Activated T-helper 9 cell treated with anti-CD3 and anti-CD28 coated beads, Interleukin-2, amount 50 U/mL, for 16 hours (primary cell): ENCODE results near the gene SMIM33.
"Not testable (repeated sequence)": the region's sequence is repeated elsewhere in the genome, so short reads cannot be mapped to it uniquely, and the experiment has no call there.

Source experiments
- DNase-seq: peaks from one replicate; pipeline ENCODE4 v3.0.0-alpha.2; 2020; ENCODE audit warnings: low read depth

SMIM33 gene

DNA sequence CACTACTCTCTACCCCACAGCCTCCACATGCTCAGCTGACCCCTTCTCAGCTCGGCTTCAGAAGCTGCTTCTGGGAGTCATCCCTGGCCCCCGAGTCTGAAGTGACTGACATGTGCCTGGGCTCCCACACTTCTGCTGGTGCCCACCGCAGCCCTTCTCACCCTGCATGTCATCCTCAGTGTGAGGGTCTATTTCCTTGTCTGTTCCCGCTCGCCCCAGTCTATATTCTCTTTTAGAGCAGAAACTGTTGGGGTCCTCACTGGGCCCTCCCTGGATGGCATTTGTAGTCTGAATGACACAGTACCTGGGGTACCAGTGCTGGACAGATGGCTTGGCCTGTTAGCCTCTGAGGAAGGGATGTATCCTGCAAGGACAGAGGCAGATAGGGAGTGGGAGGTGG is 13.6 kb upstream of the SMIM33 start:
- DNase-seq: no peak

DNA sequence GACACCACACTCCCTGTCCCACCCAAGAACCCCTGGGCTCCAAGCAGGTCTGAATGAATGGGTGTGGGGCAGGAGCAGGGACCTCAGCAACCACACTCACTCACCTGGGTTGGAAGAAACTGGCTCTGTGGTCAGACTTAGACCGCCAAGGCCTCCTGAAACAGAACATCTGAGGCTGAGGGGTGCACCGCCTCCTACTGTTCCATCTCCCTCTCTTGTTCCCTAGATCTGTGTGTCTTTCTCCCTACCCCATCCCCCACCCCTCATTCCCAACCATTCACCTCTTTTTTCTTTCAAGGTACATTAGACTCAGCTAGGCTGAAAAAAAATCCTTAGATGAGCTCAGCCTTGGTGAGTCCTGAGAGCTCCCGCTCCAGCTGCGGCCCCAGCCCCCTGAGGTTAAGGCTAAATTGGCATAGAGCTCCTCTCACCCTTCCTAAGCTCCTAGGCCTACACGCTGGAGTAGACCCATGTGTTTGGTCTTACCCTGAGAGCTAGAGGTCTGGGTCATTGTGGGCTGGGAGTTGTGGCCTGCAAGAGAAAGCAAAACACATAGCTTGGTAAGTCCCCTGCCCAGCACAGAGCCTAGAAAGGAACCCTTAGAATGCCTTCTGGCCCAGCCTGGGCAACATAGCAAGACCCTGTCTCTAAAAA is 13.0 kb upstream of the SMIM33 start:
- no peak for DNase-seq

DNA sequence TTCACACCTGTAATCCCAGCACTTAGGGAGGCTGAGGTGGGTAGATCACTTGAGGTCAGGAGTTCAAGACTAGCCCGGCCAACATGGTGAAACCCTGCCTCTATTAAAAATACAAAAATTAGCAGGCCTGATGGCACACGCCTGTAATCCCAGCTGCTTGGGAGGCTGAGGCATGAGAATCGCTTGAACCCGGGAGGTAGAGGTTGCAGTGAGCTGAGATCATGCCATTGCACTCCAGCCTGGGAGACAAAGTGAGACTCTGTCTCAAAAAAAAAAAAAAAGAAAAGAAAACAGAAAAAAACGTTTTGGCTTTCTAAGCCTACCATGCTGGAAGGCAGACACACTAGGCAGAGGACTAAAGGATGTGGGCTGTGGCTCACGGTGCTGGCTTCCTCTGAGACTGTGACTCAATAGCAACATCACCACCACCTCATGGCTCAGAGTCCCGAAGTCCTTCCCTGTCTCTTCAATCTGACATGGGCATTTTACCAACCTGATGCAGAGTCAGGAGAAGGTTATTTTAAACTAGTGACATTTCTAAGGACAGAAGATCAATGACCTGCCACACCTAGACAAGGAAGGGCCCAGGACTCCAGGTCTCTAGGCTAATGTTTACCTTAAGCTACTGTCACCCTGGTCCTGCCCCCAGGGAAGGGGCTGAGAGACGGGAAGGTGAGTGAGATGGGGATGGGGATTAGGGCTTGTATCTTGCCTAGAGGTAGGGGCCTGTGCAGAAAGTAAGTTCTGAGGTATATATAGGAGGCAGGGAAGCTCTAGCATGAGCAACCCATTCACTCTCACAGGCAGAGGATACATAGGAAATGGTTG is 12.0 kb upstream of the SMIM33 start:
- DNase-seq: peak; percentile 70

DNA sequence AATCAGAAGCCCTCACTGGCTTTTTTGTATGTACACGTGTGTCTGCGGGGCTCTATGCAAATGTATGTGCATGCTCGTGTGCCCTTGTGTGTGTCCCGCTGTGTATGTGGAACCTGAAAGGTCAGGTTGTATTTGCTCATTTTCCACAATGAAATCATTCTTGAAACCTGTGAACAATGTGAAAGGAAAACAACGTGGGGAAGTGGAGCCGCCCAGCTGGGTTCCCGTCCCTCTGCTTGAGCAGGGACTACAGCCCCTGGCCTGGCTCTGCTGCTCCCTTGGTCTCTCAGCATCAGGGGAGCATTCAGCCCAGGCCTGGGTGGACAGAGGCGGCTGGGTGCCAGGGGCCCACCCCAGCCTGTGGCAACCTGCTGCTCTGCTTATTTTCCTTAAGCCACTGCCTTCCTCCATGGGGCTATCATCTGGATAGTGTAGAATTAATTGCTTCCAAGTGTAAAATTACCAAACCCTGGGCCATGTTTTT is 11.3 kb upstream of the SMIM33 start:
- DNase-seq: no peak

DNA sequence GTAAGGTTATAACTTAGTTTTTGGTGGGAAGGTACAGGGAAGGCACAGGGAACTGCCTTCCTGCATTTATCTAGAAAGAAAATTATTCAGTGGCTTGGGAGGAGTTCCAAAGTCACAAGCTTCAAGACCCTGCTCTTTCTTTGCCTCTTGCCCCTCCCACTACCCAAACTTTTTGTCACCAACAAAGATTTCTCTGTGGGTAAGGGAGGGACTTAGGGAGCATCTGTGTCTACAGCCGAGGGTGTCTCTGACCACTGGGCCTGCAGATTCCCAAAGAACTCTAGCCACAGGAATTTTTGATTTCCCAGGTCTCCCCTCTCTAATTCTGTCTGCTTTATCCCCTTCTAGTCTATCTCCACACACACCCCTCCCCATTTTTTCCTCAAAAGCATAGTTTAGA is 10.3 kb upstream of the SMIM33 start:
- no peak for DNase-seq

DNA sequence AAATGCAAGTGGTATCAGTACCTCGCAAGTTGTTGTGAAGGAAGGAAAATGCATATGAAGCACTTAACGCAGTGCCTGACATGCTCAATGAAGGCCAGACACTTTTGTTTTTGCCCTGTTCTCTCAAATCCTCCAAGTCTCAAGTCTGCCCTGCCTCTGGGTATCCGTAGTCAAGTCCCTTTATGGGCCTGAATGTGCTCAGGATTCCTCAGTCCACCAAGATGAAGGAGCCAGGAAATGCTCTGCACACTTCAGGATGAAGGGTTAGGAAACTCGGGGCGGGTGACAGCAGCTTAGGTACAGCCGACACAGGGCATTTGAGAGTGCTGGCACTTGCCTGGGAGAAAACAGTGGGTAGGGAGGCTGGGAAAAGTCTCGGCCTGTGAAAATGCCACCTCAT is 9.6 kb upstream of the SMIM33 start:
- DNase-seq: no peak

DNA sequence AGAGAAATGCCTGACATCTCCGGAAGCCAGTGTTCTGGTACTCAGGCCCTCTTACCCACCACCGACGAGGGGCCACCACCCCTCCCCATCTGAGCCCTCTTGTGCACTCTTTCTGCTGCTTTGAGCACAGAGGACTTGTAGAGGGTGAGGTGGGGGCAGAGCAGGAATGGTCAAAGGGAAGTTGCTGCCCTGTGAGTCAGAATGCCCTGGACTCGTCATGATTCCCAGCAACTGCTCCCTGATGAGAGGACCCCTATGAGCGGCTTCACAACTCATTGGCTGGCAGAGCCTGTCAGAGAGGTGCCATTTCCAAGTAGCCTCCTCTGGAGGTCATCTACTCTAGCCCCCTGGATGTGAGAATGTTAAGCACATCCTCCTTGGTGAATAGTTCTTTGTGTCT is 9.1 kb upstream of the SMIM33 start:
- no peak for DNase-seq

DNA sequence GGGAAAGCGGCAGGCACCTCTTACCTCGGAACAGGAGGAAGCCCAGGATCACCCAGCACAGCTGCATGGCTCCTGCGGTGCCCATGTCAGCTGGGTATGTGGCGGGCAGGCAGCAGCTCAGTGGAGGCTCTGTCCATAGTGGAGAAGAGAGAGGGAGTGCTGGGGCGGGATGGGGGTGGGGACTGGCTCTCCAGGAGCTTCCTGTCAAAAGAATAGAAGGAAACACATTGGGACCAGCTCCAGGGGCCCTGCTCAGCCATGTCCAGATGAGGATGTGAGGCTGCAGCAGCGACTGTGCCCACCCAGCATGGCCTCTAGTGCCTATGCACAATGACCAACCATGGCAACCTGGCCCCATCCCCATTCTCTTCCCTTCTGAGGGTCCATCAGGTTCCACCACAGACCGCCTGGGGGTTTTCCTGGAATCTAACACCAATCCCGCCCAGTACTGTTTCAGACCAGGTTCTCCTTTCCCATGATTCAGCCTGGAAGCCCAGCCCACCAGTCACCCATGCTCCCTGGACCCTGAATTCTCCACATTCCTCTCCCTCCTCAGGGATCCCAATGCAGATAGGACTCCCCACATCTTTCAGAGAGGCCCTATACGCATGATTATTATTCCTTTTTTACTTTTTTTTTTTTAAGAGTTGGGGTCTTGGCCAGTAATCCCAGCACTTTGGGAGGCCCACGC is 8.1 kb upstream of the SMIM33 start, which contains the start of gene ECSCR:
Gene ECSCR (minus strand): TSS at position 158 of the 691 bp plus-strand sequence. CDS start 73 bp downstream, at position 85.
- no peak for DNase-seq

DNA sequence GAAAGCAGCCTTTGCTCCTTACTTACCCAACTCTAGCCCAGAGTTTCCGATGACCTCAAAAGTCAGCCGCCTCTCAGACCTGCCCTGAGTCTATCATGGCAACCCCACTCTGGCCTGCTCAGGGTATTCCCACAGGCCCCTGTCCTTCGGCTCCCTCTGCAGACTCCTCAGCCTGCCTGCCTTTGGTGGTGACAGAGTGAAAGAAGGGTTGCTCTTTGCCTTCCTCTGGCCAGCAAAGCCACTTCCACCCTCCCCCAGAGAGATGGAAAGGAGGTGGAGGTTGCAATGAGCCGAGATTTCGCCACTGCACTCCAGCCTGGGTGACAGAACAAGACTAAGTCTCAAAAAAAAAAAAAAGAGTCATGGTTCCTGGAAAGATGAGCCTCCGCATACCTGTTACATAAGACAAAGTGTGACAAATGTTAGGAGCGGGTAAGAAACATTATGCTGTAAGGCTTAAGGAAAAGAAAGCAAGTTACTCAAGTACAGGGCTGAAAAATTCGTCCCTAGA is 2.3 kb upstream of the SMIM33 start:
- DNase-seq: no peak

DNA sequence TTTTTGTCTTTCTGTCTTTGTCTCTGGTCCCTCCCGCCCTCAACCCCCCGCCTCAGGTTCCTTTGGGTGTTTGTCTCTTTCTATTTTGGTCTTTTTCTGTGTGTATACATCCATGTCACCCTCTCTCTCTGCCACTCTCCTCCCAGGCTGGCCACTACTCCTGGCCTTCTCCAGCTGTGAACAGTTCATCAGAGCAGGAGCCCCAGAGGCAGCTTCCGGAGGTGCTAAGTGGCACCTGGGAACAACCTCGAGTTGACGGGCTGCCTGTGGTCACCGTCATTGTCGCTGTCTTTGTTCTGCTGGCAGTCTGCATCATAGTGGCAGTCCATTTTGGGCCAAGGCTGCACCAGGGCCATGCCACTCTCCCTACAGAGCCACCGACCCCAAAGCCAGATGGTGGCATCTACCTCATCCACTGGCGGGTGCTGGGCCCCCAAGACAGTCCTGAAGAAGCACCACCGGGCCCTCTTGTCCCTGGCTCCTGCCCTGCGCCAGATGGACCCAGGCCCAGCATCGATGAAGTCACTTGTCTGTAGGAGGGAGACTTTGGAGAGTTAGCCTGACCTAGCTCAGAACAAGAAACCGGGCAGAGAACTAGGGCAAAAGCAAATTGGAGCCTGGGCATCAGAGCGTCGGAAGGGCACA is 1.7 kb downstream of the SMIM33 start:
- DNase-seq: no peak

DNA sequence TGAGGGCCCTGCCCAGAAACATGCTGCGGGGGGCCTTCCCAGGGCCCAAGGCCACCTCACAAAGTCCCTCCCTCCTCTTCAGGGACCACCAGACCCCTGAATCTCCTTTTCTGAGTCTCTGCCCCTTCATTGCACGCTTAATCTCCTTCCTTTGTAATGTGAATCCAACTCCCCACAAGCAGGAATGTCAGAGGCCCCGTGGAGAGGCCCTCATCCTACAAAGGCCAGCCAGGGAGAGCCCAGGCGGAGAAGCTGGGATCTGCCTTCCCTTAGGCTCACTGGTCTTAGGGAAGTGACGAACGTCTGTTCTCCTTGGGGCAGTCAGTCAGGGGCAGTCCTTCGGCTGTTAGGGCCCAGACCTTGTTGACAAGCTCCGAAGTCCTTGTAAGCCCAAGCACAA is 2.3 kb downstream of the SMIM33 start:
- DNase-seq: no peak

DNA sequence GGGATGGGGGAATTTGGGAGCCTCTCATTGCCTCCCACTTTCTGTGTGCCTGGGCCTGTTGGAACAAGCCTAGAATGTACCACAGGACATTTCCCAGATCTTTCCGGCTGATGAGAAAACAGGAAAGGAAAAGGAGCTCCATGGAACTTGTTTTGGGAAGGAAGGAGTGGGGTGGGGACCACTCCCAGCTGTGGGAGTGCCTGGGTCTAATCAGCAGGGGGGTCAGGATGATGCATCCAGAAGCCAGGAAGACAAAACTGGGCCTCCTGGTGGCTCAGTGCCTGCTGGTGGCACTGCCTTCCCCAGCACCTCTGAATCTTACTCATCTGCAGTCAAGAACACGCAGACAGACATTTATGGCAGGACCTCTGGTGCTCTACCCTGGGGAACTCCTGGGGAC is 2.8 kb downstream of the SMIM33 start:
- no peak for DNase-seq

DNA sequence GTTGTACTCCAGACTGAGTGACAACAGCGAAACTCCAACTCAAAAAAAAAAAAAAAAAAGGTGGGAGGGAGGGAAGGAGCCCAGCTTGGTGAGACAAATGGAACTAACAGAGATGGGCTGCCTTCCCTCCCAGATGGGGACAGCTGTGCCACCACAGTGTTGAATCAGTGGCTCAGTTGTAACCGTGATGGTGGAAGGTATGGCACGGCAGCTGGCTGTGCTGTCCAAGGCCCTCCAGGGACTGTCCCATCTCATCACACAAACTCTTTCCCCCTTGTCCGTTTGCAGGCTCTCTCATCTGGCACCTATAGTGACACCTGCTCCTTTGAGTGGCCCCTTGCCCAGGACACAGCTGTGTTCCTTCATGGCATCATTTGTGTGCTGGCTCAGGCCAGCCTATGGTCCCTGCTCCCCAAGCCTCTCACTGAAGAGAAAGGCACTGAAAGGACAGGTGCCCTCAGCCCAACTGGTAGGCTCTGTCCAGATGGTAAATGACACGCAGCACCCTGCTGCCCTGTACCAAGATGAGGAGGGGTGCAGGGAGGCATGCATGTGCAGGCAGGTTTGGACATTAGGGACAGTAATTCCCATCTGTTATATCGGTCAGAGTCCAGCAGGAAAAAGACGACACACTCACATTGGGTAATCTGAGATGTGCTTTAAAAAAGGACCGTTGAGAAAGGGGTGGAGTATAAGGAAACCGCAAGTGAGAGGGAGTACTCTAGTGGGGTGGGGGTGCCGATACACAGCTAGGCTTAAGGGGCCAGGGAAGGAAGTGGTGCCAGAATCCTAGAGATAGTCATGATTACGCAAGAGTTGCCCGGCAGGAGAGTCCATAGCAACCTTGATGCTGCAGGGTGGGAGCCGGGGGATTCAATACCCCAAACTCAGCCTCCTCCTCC is 4.3 kb downstream of the SMIM33 start:
- no peak for DNase-seq

DNA sequence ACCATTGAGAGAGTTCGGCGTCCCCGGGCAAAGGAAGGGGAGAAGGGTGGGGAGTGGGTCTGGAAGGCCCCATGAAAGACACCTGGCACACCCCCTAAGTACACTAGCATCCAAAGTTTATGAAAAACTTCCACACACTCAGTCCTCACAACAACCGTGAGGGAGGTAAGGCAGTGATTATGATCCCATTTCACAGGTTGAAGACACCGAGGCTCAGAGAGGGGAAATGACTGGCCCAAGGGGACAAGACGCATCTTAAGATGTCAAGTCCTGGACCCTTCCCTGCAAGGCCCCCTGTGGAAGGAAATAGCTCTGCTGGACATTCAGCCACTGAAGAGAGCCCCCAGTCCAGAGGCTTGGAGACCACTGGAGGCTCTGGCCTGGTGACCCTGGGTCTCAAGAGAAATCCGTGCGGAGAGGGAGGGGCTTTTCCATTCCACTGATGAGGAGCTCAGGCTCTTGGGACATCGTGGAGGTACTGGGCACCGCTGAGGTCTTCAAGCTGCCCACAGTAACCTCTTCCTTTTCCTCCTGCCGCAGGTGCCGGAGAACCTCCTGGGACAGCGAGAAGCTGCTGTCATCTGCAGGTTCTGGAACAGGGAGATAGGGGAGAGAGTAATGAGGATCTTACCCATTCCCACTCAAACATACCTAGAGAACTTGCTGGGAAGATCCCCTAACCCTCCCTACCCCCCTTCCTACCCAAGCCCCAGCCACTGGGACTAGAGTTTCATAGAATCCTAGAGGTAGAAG is 5.2 kb downstream of the SMIM33 start:
- DNase-seq: no peak

DNA sequence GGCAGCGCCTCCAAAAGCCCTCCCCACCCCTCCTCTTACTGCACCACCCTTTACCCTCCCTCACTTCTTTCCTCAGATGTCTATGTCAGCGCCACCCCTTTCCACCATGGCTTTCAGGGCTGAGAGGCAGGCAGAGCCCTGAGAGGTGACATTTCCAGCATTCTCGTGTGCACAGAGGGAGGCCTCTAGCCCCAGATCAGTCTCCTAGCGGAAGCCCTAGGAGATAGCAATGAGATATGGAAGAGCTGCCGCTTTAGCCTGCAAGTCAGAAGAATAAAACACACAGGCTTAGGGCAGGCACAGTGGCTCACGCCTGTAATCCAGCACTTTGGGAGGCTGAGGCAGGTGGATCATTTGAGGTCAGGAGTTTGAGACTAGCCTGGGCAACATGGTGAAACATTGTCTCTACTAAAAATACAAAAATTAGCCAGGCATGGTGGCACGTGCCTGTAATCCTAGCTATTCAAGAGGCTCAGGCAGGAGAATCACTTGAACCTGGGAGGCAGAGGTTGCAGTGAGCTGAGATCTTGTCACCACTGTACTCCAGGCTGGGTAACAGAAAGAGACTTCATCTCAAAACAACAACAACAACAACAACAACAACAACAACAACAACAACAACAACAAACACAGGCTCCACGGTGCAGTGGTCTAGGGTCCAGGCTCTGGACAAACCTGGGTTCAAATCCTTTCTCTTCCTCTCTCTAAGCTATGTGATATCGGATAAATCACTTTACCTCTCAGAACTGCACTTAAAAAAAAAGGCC is 8.0 kb downstream of the SMIM33 start:
- not testable (repeated sequence) for DNase-seq

DNA sequence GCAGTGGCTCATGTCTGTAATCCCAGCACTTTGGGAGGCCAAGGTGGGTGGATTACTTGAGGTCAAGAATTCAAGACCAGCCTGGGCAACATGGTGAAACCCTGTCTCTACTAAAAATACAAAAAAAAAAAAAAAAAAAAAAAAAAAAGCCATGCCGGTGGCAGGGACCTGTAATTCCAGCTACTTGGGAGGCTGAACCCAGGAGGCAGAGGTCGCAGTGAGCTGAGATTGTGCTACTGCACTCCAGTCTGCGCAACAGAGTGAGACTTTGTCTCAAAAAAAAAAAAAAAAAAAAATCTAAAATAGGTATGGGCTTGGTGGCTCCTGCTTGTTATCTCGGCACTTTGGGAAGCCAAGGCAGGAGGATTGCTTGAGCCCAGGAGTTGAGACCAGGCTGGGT is 8.9 kb downstream of the SMIM33 start:
- DNase-seq: not testable (repeated sequence)

DNA sequence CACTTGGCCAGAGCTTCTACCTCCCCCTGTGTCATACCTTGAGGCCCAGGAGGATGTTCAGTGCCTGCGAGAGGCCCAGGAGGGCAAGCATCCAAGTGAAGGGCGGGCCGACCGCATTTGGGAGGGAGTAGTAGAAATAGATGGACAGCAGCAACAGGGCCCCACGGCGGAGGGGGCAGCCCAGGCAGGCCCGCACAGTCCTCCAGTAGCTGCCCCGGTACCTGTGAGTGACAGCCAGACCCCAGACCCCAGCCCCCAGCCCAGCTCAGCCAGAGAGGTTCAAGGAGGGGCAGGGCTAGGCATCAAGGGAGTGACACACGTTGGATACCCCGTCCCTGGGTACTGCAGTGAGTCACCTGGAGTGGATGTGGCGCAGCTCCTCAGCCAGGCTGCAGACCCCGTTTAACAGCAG is 10.3 kb downstream of the SMIM33 start:
- no peak for DNase-seq

DNA sequence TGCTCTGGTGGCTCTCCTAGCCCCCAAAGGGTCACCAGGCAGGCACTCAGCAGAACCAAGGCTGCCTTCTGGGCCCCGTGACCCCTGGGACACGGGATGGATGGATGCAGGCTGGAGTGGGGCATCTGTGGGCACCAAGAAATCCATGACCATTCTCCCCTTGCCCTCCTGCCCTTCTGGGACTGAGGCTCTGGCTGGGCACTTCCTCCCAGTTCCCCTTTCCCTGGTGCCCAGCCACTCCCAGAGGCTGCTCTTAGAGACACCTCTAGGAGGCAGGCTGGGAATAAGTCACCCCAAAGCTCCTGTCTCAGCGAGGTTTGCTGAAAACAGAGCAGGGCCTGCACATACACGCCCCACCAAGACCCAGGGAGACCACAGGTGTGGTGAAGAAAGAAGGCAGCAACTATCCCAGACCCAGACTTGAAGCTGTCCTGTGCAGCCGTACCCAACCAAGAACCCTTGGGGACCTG is 10.8 kb downstream of the SMIM33 start:
- no peak for DNase-seq
